Colonic mucosa (tissue), 4 donors: ENCODE results near the gene CLIC2. TPM values are rescaled to one million over a fixed set of nuclear protein-coding genes. Genes with fewer than 3 reads are reported as not detected.

Experiments used
- DNase-seq: peaks from one replicate; pipeline ENCODE4 v3.0.0-alpha.2; 2020
- H3K27ac ChIP-seq: fragments of 200-600 bp; one replicate; pipeline ENCODE4 v1.8.0; 2021
- H3K27me3 ChIP-seq: fragments of 200-600 bp; one replicate; pipeline ENCODE4 v1.8.0; 2021
- H3K36me3 ChIP-seq: fragments of 200-600 bp; one replicate; pipeline ENCODE4 v1.8.0; 2021
- H3K4me1 ChIP-seq: fragments of 200-600 bp; one replicate; pipeline ENCODE4 v1.8.0; 2021; ENCODE audit warnings: mild to moderate bottlenecking
- H3K4me3 ChIP-seq: fragments of 200-600 bp; one replicate; pipeline ENCODE4 v1.8.0; 2021
- H3K9ac ChIP-seq, 2 donors: one replicate each; pipeline ENCODE4 v1.7.0; 2013; ENCODE audit warnings: control low read depth in 2 of 2, low read depth in 2 of 2, low read length in 2 of 2
- H3K9me3 ChIP-seq: fragments of 200-600 bp; one replicate; pipeline ENCODE4 v1.8.0; 2021
- CTCF ChIP-seq: fragments of 200-600 bp; IDR thresholded peaks from one replicate; pipeline ENCODE4 v1.8.0; 2022; ENCODE audit warnings: antibody characterized with exemption, mild to moderate bottlenecking
- intact Hi-C: fragments of 100-400 bp; cut with DNase I; formaldehyde crosslinking; loops from one replicate; pipeline ENCODE4 v1.14.1; 2022
- total RNA-seq, 2 donors: library from RNA; stranded (reverse); fragmentation: NEBNext Ultra II Directional in 1 of 2; extraction: Animal tissue kit (Norgen Biotek cat#: 25700) in 1 of 2; gene quantifications; one replicate each; pipeline ENCODE4 v1.2.1, GENCODE V29; 2021
- donor health status: healthy.
- donor health status: DM: no; HTN: no; CAD: no.
- donor health status: DM: no; HTN: no; CAD: no.

The CLIC2 gene
- total RNA-seq, 2 donors from 2014 or later: 3.2 to 9.1 TPM

- Histone ChIP-seq H3K9me3 (no peaks in the 10 kb centered on the region), H3K27me3 (no peaks in the 10 kb centered on the region), H3K27ac (no peak within 1 kb of the TSS), H3K4me3 (peak within 1 kb of the TSS; percentile 22), H3K9ac (peak within 1 kb of the TSS; percentile 5 to 35), H3K4me1 (no peaks in the 10 kb centered on the region), H3K36me3 (no peaks in the 10 kb centered on the region)
- peak; percentile 35 for DNase-seq
- intact Hi-C loops: no loop called here
- TF ChIP-seq CTCF: no peak
Measured at GRCh38 chrX:155263854-155264628, 70.4 kb downstream of the CLIC2 start, which contains the start of gene RAB39B. RAB39B (minus strand) TSS chrX:155264491; CDS start chrX:155264288, 203 bp downstream.

GRCh38 chrX:155262970-155263754 lies 71.3 kb downstream of the CLIC2 start:
- no peak for DNase-seq
- no peaks in the 10 kb centered on the region for H3K36me3 ChIP-seq
- H3K4me3 ChIP-seq: no peak overlapping the region
- H3K27ac ChIP-seq: no peak overlapping the region
- H3K27me3 ChIP-seq: no peaks in the 10 kb centered on the region
- peak overlapping the region in 1 of 2 donors; percentile 5 for H3K9ac ChIP-seq
- intact Hi-C loops: no loop called here
- no peaks in the 10 kb centered on the region for H3K4me1 ChIP-seq
- no peaks in the 10 kb centered on the region for H3K9me3 ChIP-seq
- TF ChIP-seq CTCF: no peak

- TF ChIP-seq CTCF: no peak
Measured at GRCh38 chrX:155259752-155260151, 74.7 kb downstream of the CLIC2 start.

GRCh38 chrX:155251391-155251790 lies 83.0 kb downstream of the CLIC2 start:
- H3K4me3 ChIP-seq: no peak overlapping the region
- no peak overlapping the region for H3K27ac ChIP-seq
- no peaks in the 10 kb centered on the region for H3K36me3 ChIP-seq
- no peaks in the 10 kb centered on the region for H3K9me3 ChIP-seq
- intact Hi-C loops: no loop called here
- no peaks in the 10 kb centered on the region for H3K27me3 ChIP-seq
- no peak overlapping the region for H3K9ac ChIP-seq
- no peak for TF ChIP-seq CTCF
- H3K4me1 ChIP-seq: no peaks in the 10 kb centered on the region
- no peak for DNase-seq

More at GRCh38 chrX:155259752-155260151, 74.7 kb downstream of the CLIC2 start:
- DNase-seq: no peak
- Histone ChIP-seq H3K9me3 (no peaks in the 10 kb centered on the region), H3K36me3 (no peaks in the 10 kb centered on the region), H3K4me3 (no peak overlapping the region), H3K27ac (no peak overlapping the region), H3K4me1 (no peaks in the 10 kb centered on the region), H3K27me3 (no peaks in the 10 kb centered on the region), H3K9ac (no peak overlapping the region)
- intact Hi-C loops: no loop called here

- Histone ChIP-seq H3K4me1 (no peaks in the 10 kb centered on the region), H3K4me3 (no peak overlapping the region), H3K27ac (no peak overlapping the region), H3K9ac (no peak overlapping the region), H3K27me3 (no peaks in the 10 kb centered on the region), H3K9me3 (no peaks in the 10 kb centered on the region), H3K36me3 (no peaks in the 10 kb centered on the region)
- no peak for DNase-seq
- intact Hi-C loops: no loop called here
- TF ChIP-seq CTCF: no peak
Measured at GRCh38 chrX:155247497-155247896, 86.9 kb downstream of the CLIC2 start.
